Measurements from ENCODE around the gene OR1N1.

DNA sequence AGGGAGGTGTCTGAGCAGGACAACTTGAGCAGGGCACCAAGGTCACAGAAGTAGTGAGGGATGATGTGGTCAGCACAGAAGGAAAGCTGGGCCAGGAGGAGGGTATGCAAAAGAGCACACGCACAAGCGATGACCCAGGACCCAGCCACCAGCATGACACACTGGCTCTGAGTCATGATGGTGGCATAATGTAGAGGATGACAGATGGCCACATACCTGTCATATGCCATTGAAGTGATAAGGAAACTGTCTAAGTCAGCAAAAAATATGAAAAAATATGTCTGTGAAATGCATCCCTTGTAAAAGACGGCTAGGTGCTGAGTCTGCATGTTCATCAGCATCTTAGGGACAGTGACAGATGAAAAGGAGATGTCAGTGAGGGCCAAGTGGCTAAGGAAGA lies 49.7 kb downstream of the OR1N1 start:
- TF ChIP-seq POLR2AphosphoS5 (IDR thresholded peaks at IDR 0.05; ENCODE audit: low read depth, low read length) (no peak), POLR2A (IDR thresholded peaks at IDR 0.05; ENCODE audit: insufficient read depth in 1 of 2, low read depth in 2 of 2, low read length in 2 of 2) (no peak), CREB1 (IDR thresholded peaks at IDR 0.05) (no peak), CREB1 (CRISPR knock-in tag; IDR thresholded peaks at IDR 0.05) (no peak), BRD4 (CRISPR knock-in tag; IDR thresholded peaks at IDR 0.05) (no peak)
- TF ChIP-seq, protein P1, sequence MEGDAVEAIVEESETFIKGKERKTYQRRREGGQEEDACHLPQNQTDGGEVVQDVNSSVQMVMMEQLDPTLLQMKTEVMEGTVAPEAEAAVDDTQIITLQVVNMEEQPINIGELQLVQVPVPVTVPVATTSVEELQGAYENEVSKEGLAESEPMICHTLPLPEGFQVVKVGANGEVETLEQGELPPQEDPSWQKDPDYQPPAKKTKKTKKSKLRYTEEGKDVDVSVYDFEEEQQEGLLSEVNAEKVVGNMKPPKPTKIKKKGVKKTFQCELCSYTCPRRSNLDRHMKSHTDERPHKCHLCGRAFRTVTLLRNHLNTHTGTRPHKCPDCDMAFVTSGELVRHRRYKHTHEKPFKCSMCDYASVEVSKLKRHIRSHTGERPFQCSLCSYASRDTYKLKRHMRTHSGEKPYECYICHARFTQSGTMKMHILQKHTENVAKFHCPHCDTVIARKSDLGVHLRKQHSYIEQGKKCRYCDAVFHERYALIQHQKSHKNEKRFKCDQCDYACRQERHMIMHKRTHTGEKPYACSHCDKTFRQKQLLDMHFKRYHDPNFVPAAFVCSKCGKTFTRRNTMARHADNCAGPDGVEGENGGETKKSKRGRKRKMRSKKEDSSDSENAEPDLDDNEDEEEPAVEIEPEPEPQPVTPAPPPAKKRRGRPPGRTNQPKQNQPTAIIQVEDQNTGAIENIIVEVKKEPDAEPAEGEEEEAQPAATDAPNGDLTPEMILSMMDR (CRISPR knock-in tag; IDR thresholded peaks at IDR 0.05), result no peak

All from HepG2 (cell line).